Stimulated activated CD4-positive, alpha-beta T cell treated with anti-CD3 and anti-CD28 coated beads, Interleukin-2, amount 100 ng/mL, for 48 hours (primary cell): ENCODE measurements around the gene C1D.

Experiments
- DNase-seq, 2 donors: peaks; one replicate each; pipeline ENCODE4 v3.0.0-alpha.2; 2020

The C1D gene

GRCh38 chr2:68057658-68058396, 5.0 kb downstream of the C1D start:
- no peak for DNase-seq

GRCh38 chr2:68052717-68053422, 9.9 kb downstream of the C1D start:
- no peak for DNase-seq

GRCh38 chr2:68050353-68050752, 12.5 kb downstream of the C1D start:
- no peak for DNase-seq

- no peak for DNase-seq
These were observed 16.1 kb downstream of the C1D start for GRCh38 chr2:68046642-68047240.

- DNase-seq, result no peak
These were observed 16.6 kb downstream of the C1D start for GRCh38 chr2:68046224-68046623.

- DNase-seq, result no peak
These were observed 17.5 kb downstream of the C1D start for GRCh38 chr2:68045342-68045741.

- no peak for DNase-seq
These were observed 18.7 kb downstream of the C1D start for GRCh38 chr2:68044099-68044498.

GRCh38 chr2:68043695-68044094, 19.1 kb downstream of the C1D start:
- no peak for DNase-seq

- no peak for DNase-seq
These were observed 19.8 kb downstream of the C1D start for GRCh38 chr2:68043032-68043431.

- no peak for DNase-seq
These were observed 21.0 kb downstream of the C1D start for GRCh38 chr2:68041704-68042245.

- no peak for DNase-seq
These were observed 22.7 kb downstream of the C1D start for GRCh38 chr2:68040078-68040477.

GRCh38 chr2:68039317-68039716, 23.5 kb downstream of the C1D start:
- DNase-seq, result no peak

- no peak for DNase-seq
These were observed 30.1 kb downstream of the C1D start for GRCh38 chr2:68032702-68033101.

GRCh38 chr2:68031542-68032160, 31.2 kb downstream of the C1D start:
- no peak for DNase-seq

- no peak for DNase-seq
These were observed 31.8 kb downstream of the C1D start for GRCh38 chr2:68031043-68031442.

GRCh38 chr2:68030529-68030928, 32.3 kb downstream of the C1D start:
- no peak for DNase-seq

- no peak for DNase-seq
These were observed 34.8 kb downstream of the C1D start for GRCh38 chr2:68027959-68028358.

- DNase-seq, result no peak
These were observed 38.4 kb downstream of the C1D start for GRCh38 chr2:68024450-68024849.

GRCh38 chr2:68023904-68024303, 38.9 kb downstream of the C1D start:
- DNase-seq, result no peak

- DNase-seq, result no peak
These were observed 44.1 kb downstream of the C1D start for GRCh38 chr2:68018727-68019126.

- no peak for DNase-seq
These were observed 53.3 kb downstream of the C1D start for GRCh38 chr2:68009526-68009925.

- DNase-seq, result no peak
These were observed 62.5 kb downstream of the C1D start for GRCh38 chr2:68000170-68000825.

GRCh38 chr2:67999332-67999731, 63.5 kb downstream of the C1D start:
- DNase-seq, result no peak
